ENCODE measurements around the gene COIL. TPM values are rescaled to one million over a fixed set of nuclear protein-coding genes. Genes with fewer than 3 reads are reported as not detected.

COIL gene
- total RNA-seq, 4 donors from 2014 or later, result 8.2 to 15.2 (median 10.0) TPM

DNA sequence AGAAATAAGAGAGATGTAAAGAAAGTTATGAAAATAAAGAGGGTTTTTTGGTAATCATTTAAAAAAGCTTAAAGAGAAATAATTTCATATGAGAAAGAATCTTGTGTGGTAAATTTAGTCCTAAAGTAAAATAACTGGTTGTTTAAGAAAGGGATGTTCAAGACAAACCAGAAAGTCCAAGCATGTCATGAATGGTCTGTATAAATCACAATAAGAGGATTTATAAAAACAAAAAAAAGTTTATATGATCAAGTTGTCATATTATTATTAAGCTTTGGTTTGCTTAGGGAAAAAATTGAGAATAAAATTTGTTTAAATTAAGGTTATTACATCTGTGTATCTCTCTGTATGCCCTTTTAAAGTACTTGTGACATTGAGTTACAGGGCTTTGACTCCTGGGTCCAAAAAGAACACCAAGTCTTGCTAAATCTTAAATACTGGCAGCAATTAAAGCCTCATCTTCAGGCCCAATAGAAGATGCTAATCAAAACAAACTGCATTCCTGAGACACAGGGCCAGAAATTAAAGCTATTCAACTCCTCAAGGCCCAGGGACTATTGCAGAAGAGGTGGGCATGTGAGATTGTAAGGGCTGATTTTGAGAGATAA is 31.4 kb downstream of the COIL start:
- TF ChIP-seq, protein P1, sequence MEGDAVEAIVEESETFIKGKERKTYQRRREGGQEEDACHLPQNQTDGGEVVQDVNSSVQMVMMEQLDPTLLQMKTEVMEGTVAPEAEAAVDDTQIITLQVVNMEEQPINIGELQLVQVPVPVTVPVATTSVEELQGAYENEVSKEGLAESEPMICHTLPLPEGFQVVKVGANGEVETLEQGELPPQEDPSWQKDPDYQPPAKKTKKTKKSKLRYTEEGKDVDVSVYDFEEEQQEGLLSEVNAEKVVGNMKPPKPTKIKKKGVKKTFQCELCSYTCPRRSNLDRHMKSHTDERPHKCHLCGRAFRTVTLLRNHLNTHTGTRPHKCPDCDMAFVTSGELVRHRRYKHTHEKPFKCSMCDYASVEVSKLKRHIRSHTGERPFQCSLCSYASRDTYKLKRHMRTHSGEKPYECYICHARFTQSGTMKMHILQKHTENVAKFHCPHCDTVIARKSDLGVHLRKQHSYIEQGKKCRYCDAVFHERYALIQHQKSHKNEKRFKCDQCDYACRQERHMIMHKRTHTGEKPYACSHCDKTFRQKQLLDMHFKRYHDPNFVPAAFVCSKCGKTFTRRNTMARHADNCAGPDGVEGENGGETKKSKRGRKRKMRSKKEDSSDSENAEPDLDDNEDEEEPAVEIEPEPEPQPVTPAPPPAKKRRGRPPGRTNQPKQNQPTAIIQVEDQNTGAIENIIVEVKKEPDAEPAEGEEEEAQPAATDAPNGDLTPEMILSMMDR (IDR thresholded peaks at IDR 0.05; ENCODE audit: low read depth), result no peak

DNA sequence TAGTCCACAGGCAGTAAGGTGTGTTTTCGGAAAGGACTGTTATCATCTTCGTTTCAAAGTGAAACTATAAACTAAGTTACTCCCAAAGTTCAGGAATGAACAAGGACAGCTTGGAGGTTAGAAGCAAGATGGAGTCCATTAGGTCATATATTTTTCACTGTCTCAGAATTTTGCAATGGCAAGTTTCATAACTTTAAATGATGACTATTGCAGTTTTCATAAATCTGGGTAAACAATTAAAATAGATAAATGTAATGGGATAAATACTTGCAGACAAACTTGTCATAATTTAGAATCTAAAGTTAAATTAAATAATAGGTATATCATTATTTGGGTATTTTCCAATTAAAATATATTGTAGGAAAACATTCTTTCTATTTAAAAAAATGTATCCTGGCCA is 32.3 kb downstream of the COIL start:
- TF ChIP-seq, protein P1 (IDR thresholded peaks at IDR 0.05; ENCODE audit: low read depth), result no peak

DNA sequence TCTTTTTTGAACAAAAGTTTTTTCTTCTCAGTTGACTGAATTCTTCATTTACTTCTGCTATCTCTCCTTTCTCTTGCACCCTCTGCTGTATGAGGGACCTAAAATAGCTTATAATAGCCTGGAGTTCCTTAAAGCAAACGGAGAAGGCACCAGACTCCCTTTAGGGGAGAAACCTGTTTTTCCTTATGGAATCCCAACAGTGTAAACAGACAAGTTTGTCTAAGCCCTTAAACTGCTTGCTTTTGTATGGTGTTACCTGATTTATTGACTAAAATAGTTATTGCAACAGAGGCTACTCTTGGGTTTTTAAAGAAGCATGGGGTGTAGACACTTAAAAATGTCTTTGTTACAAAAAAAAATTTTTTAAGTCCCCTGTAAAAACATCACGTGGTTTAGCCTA is 34.1 kb downstream of the COIL start:
- TF ChIP-seq, protein P1 (IDR thresholded peaks at IDR 0.05; ENCODE audit: low read depth), result no peak

DNA sequence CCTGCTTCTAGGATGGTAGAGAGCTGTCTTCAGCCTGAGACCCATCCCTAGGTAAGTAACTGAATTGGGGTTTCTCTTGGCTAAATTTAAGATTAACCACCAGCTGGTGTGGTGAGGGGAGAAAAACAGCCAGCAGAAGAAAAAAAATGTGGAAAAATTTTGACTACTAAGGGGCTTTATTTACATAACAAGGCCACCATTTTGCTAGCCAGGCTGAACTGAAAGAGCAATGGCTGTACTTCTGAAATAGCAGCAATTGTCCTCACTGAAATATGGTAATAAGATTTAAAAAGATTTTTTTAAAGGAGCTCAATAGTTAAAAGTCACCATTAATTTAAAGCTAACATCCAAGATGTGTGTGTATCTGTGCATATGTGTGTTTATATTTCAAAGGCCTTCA is 34.6 kb downstream of the COIL start:
- TF ChIP-seq, protein P1 (IDR thresholded peaks at IDR 0.05; ENCODE audit: low read depth), result no peak

DNA sequence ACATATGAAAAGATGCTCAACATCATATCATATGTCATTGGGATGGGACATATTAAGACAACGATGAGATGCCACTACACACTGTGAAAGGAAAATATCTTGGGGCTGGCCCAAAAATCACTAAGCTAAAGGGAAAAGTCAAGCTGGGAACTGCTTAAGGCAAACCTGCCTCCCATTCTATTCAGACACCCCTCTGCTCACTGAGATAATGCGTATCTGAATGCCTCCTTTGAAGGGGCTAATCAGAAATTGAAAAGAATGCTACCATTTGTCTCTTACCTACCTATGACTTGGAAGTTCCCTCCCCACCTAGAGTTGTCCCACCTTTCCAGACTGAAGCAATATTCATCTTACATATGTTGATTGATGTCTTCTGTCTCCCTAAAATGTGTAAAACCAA is 35.8 kb downstream of the COIL start:
- TF ChIP-seq, protein P1 (IDR thresholded peaks at IDR 0.05; ENCODE audit: low read depth), result no peak

DNA sequence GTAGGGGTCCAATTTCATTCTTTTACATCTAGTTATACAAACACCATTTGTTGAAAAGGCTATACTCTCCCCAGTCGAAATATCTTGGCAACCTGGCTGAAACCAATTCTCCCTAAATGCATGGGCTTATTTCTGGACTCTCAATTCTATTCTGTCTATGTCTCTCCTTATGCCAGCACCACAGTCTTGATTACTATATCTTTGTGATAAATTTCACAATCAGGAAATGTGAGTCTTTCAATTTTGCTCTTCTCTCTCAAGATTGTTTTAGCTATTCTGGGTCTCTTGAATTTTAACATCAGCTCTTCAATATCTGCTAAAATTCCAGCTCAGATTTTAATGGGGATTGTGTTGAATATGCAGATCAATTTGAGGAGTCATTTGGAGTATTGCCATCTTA is 41.1 kb downstream of the COIL start:
- TF ChIP-seq, protein P1 (IDR thresholded peaks at IDR 0.05; ENCODE audit: low read depth), result no peak

DNA sequence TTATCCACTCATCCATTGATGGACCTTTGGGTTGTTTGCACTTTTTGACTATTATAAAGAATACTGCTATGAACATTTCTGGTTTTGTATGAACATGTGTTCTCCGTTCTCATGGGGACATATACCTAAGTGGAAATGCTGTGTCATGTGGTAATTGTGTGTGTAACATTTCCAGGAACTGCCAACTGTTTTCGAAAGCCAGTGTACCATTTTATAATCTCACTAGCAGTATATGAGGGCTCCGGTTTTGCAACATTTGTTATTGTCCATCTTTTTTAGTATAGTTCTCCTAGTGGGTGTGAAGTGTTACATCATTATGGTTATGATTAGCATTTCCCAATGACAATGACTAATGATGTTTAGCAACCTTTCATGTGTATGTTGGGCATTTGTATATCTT is 41.9 kb downstream of the COIL start:
- TF ChIP-seq, protein P1 (IDR thresholded peaks at IDR 0.05; ENCODE audit: low read depth), result no peak

Data from subcutaneous adipose tissue (tissue), 4 donors.